Measurements from ENCODE around the gene SH3RF3. TPM values are rescaled to one million over a fixed set of nuclear protein-coding genes. Genes with fewer than 3 reads are reported as not detected.

The SH3RF3 gene
- total and polyA plus RNA-seq, 9 of the 15 experiments (the other 6 are each of a cell fraction or from before 2014, with no cell fraction given): 0.02 TPM; not detected in 8

- TF ChIP-seq CHAMP1 (IDR thresholded peaks at IDR 0.05): no peak
These were observed 384.2 kb downstream of the SH3RF3 start (continued) for GRCh38 chr2:109513230-109513629.

- Histone ChIP-seq H3K79me2 (ENCODE audit: control insufficient read depth, insufficient read depth, low read length) (no peaks in the 10 kb centered on the region), H3K4me3 (no peak overlapping the region), H4K20me1 (replicated peaks; ENCODE audit: control insufficient read depth, insufficient read depth, low read length) (peaks cover 4% of the 10 kb centered on the region), H3K9me1 (ENCODE audit: control insufficient read depth, insufficient read depth, low read length) (no peaks in the 10 kb centered on the region), H3K4me1 (replicated peaks in 1 of 2; ENCODE audit: control insufficient read depth in 2 of 2, insufficient read depth in 2 of 2, low read length in 2 of 2) (peaks cover 0 to 6% of the 10 kb centered on the region in 2 experiments; a peak in 1 of 5 replicates), H3K27me3 (ENCODE audit: control insufficient read depth in 2 of 2, insufficient read depth in 2 of 2, low read length in 2 of 2) (peaks cover 0 to 25% of the 10 kb centered on the region in 2 experiments; a peak in 3 of 5 replicates), H3K9ac (ENCODE audit: insufficient read depth in 1 of 2, low read depth in 2 of 2, low read length in 2 of 2) (no peak overlapping the region), H3K9me3 (replicated peaks; ENCODE audit: control insufficient read depth, insufficient read depth, low read depth, low read length) (no peaks in the 10 kb centered on the region), H2AFZ (ENCODE audit: low read depth, low read length) (no peak overlapping the region), H3K27ac (ENCODE audit: extremely low read depth, low read depth, low read length) (no peak overlapping the region), H3K36me3 (ENCODE audit: control insufficient read depth, insufficient read depth, low read length) (no peaks in the 10 kb centered on the region), H3K4me2 (ENCODE audit: insufficient read depth, low read length) (no peak overlapping the region)
- CTCF ChIA-PET (ENCODE audit: low intra/inter-chr PET ratio): no interaction called here
- no peak for FAIRE-seq
- intact Hi-C loops (cut with micrococcal nuclease): no loop called here
- 0% methylated on average over 18 of the region's 20 CpGs for WGBS (ENCODE audit: insufficient coverage, low coverage, missing lambda C conversion rate)
- no peak for DNase-seq (ENCODE audit: extremely low read depth in 1 of 4, low spot score in 3 of 4)
- in situ Hi-C loops (cut with MboI): no loop called here
- POLR2A ChIA-PET: no interaction called here
- BruUV-seq (replicated peaks): no TSS peak
- no peak for ATAC-seq
- no peak for TF ChIP-seq ZNF75A (CRISPR knock-in tag; IDR thresholded peaks at IDR 0.05)
- TF ChIP-seq MCM5 (IDR thresholded peaks at IDR 0.05; ENCODE audit: low read depth): no peak
- TF ChIP-seq ZNF830 (CRISPR knock-in tag; IDR thresholded peaks at IDR 0.05): no peak
- no peak for TF ChIP-seq TSHZ1 (CRISPR knock-in tag; IDR thresholded peaks at IDR 0.05)
- no peak for TF ChIP-seq ZKSCAN3 (CRISPR knock-in tag; IDR thresholded peaks at IDR 0.05)
- no peak for TF ChIP-seq E2F1 (CRISPR knock-in tag; IDR thresholded peaks at IDR 0.05)
- no peak for TF ChIP-seq NCOA4 (IDR thresholded peaks at IDR 0.05; ENCODE audit: partially characterized antibody)
- no peak for TF ChIP-seq SMARCC2 (IDR thresholded peaks at IDR 0.05; ENCODE audit: low read depth)
These were observed 385.0 kb downstream of the SH3RF3 start for GRCh38 chr2:109513749-109514588.
